Measurements from ENCODE around the gene EP400.

GRCh38 chr12:131986361-131986760, 36.6 kb downstream of the EP400 start:
- TF ChIP-seq, protein P1, sequence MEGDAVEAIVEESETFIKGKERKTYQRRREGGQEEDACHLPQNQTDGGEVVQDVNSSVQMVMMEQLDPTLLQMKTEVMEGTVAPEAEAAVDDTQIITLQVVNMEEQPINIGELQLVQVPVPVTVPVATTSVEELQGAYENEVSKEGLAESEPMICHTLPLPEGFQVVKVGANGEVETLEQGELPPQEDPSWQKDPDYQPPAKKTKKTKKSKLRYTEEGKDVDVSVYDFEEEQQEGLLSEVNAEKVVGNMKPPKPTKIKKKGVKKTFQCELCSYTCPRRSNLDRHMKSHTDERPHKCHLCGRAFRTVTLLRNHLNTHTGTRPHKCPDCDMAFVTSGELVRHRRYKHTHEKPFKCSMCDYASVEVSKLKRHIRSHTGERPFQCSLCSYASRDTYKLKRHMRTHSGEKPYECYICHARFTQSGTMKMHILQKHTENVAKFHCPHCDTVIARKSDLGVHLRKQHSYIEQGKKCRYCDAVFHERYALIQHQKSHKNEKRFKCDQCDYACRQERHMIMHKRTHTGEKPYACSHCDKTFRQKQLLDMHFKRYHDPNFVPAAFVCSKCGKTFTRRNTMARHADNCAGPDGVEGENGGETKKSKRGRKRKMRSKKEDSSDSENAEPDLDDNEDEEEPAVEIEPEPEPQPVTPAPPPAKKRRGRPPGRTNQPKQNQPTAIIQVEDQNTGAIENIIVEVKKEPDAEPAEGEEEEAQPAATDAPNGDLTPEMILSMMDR (conservative IDR thresholded peaks at IDR 0.05 in 1 of 2, IDR thresholded peaks at IDR 0.05 in 1 of 2; ENCODE audit: low read depth in 1 of 2, low read length in 2 of 2), result no peak
- TF ChIP-seq EZH2 (IDR thresholded peaks at IDR 0.05; ENCODE audit: low read length, missing control alignments), result no peak
